Heart left ventricle (tissue), 13 donors: ENCODE data around the gene STK17B.

Experiments
- CTCF ChIP-seq, 12 donors: fragments of 200-600 bp; sonication (generic) in 4 of 12; IDR thresholded peaks; one replicate each; pipeline versions ENCODE4 v1.5.0 to v1.8.0; 2018 to 2022; ENCODE audit warnings: antibody characterized with exemption in 12 of 12, mild to moderate bottlenecking in 5 of 12
- POLR2A ChIP-seq, 2 donors: fragments of 450-650 bp; IDR thresholded peaks; one replicate each; pipeline ENCODE4 v1.6.1; 2017; ENCODE audit warnings: antibody characterized with exemption in 2 of 2, mild to moderate bottlenecking in 2 of 2, moderate library complexity in 2 of 2
- donor health status: ischemic (EF 13 %, LVEDD 7.1; RV severe dilation, severe dysfunction).
- donor health status: DM: no; HTN: yes; CAD: no.
- donor health status: DM: no; HTN: no; CAD: no.
- donor health status: ischemic (EF 25% LVEDD 6.9; RV normal size, moderate dysfunction).
- donor health status: ischemic (EF 25% LVEDD 5.7; RV mildly dilated, moderate dysfunction).
- donor health status: ischemic (EF 35%, LVEDD 5.7; RV mildly dilated, moderate dysfunction).
- donor health status: nonischemic (EF 11% LVEDD 7.7; RV severe dilation, severe dysfunction).
- donor health status: DM: yes; HTN: yes; CAD: no.
- donor health status: PGD.
- donor health status: ischemic (EF 29% LVEDD 5.4; RV normal size, mild dysfunction).
- donor health status: nonischemic (EF 23%, LVEDD 6.1; RV moderate dilation, normal function).

GRCh38 chr2:196170606-196171247 lies 651 bp downstream of the STK17B start:
- TF ChIP-seq CTCF (IDR thresholded peaks at IDR 0.05) (no peak), POLR2A (IDR thresholded peaks at IDR 0.05) (no peak)
